K562 (cell line): ENCODE results near the gene IL17REL. TPM values are rescaled to one million over a fixed set of nuclear protein-coding genes. Genes with fewer than 3 reads are reported as not detected.

Source experiments
- ATAC-seq: fragments of 200-7000 bp; cut with Tn5 transposase; 3 replicates; pipeline ENCODE4 v1.9.1; 2020; ENCODE audit warnings: moderate library complexity
- BruUV-seq: library from RNA; stranded (reverse); fragments of 400-500 nt; replicated peaks from 2 replicates; lab custom pipeline; 2021; lab: Mats Ljungman, UMichigan
- CTCF ChIA-PET: fragments of 300-600 bp; formaldehyde crosslinking; extraction: SDS; loops from one replicate; lab custom pipeline; 2021; ENCODE audit warnings: low intra/inter-chr PET ratio; lab: Yijun Ruan, JAX
- POLR2A ChIA-PET: fragments of 300-600, 350-650 bp; sonication (Branson Sonifier 250); formaldehyde crosslinking; extraction: SDS; loops from one replicate; lab custom pipeline; 2021; ENCODE audit warnings: antibody characterized with exemption, inconsistent platforms; lab: Yijun Ruan, JAX
- DNase-seq, 4 experiments: peaks; one replicate each; pipeline versions ENCODE4 v3.0.0 to v3.0.0-alpha.2; 2011 to 2018; ENCODE audit warnings: low spot score in 3 of 4, mixed read lengths in 3 of 4; ENCODE audit errors: extremely low read depth in 1 of 4
- FAIRE-seq: peaks from 2 replicates; lab custom pipeline; 2011; peaks lifted over from hg19 to GRCh38; lab: Jason Lieb, UNC
- H2AFZ ChIP-seq: 2 replicates; pipeline ENCODE4 v1.6.0; 2011; ENCODE audit warnings: low read depth, low read length, control low read depth, inconsistent platforms
- H3K27ac ChIP-seq: fragments of 200-600 bp; 3 replicates; pipeline ENCODE4 v1.8.0; 2011; ENCODE audit warnings: low read depth, mild to moderate bottlenecking, control low read depth, inconsistent platforms, low read length, moderate library complexity, mixed read lengths; ENCODE audit errors: extremely low read depth
- H3K27me3 ChIP-seq, 2 experiments: fragments of 300-600 bp in 1 of 2; 2 replicates in 1 of 2; 3 replicates in 1 of 2; pipeline versions ENCODE4 v1.6.0 to v1.8.0; 2011; ENCODE audit warnings: inconsistent platforms in 2 of 2, low read length in 2 of 2, mild to moderate bottlenecking in 1 of 2, mixed read lengths in 1 of 2, moderate library complexity in 1 of 2; ENCODE audit not compliant: control insufficient read depth in 2 of 2, insufficient read depth in 2 of 2
- H3K36me3 ChIP-seq: fragments of 300-600 bp; 3 replicates; pipeline ENCODE4 v1.8.0; 2011; ENCODE audit warnings: mild to moderate bottlenecking, low read length, inconsistent platforms; ENCODE audit not compliant: control insufficient read depth, insufficient read depth
- H3K4me1 ChIP-seq, 2 experiments: fragments of 200-600 bp in 1 of 2; replicated peaks in 1 of 2; 2 replicates in 1 of 2; 3 replicates in 1 of 2; pipeline versions ENCODE4 v1.5.1 to v1.8.0; 2011; ENCODE audit warnings: inconsistent platforms in 2 of 2, low read length in 2 of 2, mild to moderate bottlenecking in 1 of 2, mixed read lengths in 1 of 2, moderate library complexity in 1 of 2; ENCODE audit not compliant: control insufficient read depth in 2 of 2, insufficient read depth in 2 of 2
- H3K4me2 ChIP-seq: 2 replicates; pipeline ENCODE4 v1.6.1; 2011; ENCODE audit warnings: low read length, control low read depth, inconsistent platforms, mixed read lengths; ENCODE audit not compliant: insufficient read depth
- H3K4me3 ChIP-seq: fragments of 200-600 bp; sonication (generic), shearing (Covaris generic); 2 replicates; pipeline ENCODE4 v1.5.1; 2016; ENCODE audit warnings: control low read depth, inconsistent platforms
- H3K79me2 ChIP-seq: fragments of 200-600 bp; 3 replicates; pipeline ENCODE4 v1.8.0; 2011; ENCODE audit warnings: low read length, inconsistent platforms; ENCODE audit not compliant: control insufficient read depth, insufficient read depth
- H3K9ac ChIP-seq, 2 experiments: 2 replicates each; pipeline versions ENCODE4 v1.6.0 to v1.6.1; 2011; ENCODE audit warnings: low read depth in 2 of 2, low read length in 2 of 2, control low read depth in 1 of 2, inconsistent platforms in 1 of 2, mild to moderate bottlenecking in 1 of 2, mixed read lengths in 1 of 2; ENCODE audit not compliant: insufficient read depth in 1 of 2
- H3K9me1 ChIP-seq: one replicate; pipeline ENCODE4 v1.6.0; 2011; ENCODE audit warnings: inconsistent platforms, mild to moderate bottlenecking, low read length, moderate library complexity; ENCODE audit not compliant: control insufficient read depth, insufficient read depth
- H3K9me3 ChIP-seq: replicated peaks from 2 replicates; pipeline ENCODE4 v1.5.1; 2011; ENCODE audit warnings: low read depth, low read length, inconsistent platforms; ENCODE audit not compliant: control insufficient read depth, insufficient read depth
- H4K20me1 ChIP-seq: replicated peaks from 2 replicates; pipeline ENCODE4 v1.6.1; 2011; ENCODE audit warnings: low read length, inconsistent platforms, mixed read lengths; ENCODE audit not compliant: control insufficient read depth, insufficient read depth
- FOSL1 ChIP-seq: fragments of 200-800 bp; sonication (Bioruptor generic); conservative IDR thresholded peaks from 2 replicates; pipeline ENCODE4 v1.6.1; 2016; ENCODE audit warnings: missing genetic modification characterization, missing compliant biosample characterization
- GATAD2B ChIP-seq: fragments of 450-650 bp; IDR thresholded peaks from 2 replicates; pipeline ENCODE4 v1.6.1; 2017; ENCODE audit warnings: mild to moderate bottlenecking, borderline replicate concordance
- GTF2A2 ChIP-seq: IDR thresholded peaks from 2 replicates; pipeline ENCODE4 v1.6.1; 2016; ENCODE audit warnings: mild to moderate bottlenecking, missing genetic modification characterization, missing compliant biosample characterization
- HDGF ChIP-seq: fragments of 450-650 bp; IDR thresholded peaks from 2 replicates; pipeline ENCODE4 v1.6.1; 2016
- KDM5B ChIP-seq: fragments of 200-600 bp; sonication (generic); IDR thresholded peaks from 2 replicates; pipeline ENCODE4 v1.6.1; 2012; ENCODE audit warnings: low read depth, mild to moderate bottlenecking, moderate library complexity, low read length, control low read depth, inconsistent platforms; ENCODE audit not compliant: insufficient replicate concordance
- MBD2 ChIP-seq: sonication (generic); IDR thresholded peaks from 2 replicates; pipeline ENCODE4 v1.6.1; 2016; ENCODE audit warnings: low read depth, borderline replicate concordance
- MEF2D ChIP-seq: conservative IDR thresholded peaks from 2 replicates; pipeline ENCODE4 v1.6.1; 2016; ENCODE audit warnings: low read depth, missing genetic modification characterization, missing compliant biosample characterization
- SP2 ChIP-seq: IDR thresholded peaks from 2 replicates; pipeline ENCODE4 v1.6.1; 2011; ENCODE audit warnings: mild to moderate bottlenecking, low read depth, low read length, moderate library complexity; ENCODE audit not compliant: poor library complexity, severe bottlenecking; ENCODE audit errors: extremely low read depth
- TRIM28 ChIP-seq: fragments of 450-650 bp; IDR thresholded peaks from 2 replicates; pipeline ENCODE4 v1.6.1; 2017
- XRCC5 ChIP-seq: fragments of 200-400 bp; formaldehyde crosslinking; IDR thresholded peaks from 2 replicates; pipeline ENCODE4 v1.6.1; 2017; ENCODE audit warnings: low read depth, mild to moderate bottlenecking, low read length
- ZKSCAN1 ChIP-seq: fragments of 150-350 bp; IDR thresholded peaks from 2 replicates; pipeline ENCODE4 v1.6.1; 2016; ENCODE audit warnings: low read depth, low read length
- ZNF444 ChIP-seq: fragments of 250-450 bp; sonication (Bioruptor Pico); IDR thresholded peaks from 2 replicates; pipeline ENCODE4 v1.4.0; 2020; ENCODE audit warnings: mild to moderate bottlenecking, moderate library complexity
- WGBS: fragments of 100-300 bp; shearing (Covaris generic); methylation state at CpG from one replicate; pipeline ENCODE4 v1.1.6; 2016; ENCODE audit warnings: low coverage, mixed read lengths; ENCODE audit not compliant: insufficient coverage; ENCODE audit errors: missing lambda C conversion rate; 5-methylcytosine and 5-hydroxymethylcytosine counted together
- in situ Hi-C: fragments of 300-500 bp; cut with MboI; formaldehyde crosslinking; loops from 4 replicates; pipeline ENCODE4 v1.15.0; 2018; ENCODE audit warnings: inconsistent platforms, mixed read lengths
- intact Hi-C: fragments of 100-400 bp; cut with micrococcal nuclease; formaldehyde crosslinking; loops from 2 replicates; pipeline ENCODE4 v1.14.2; 2022
- polyA plus RNA-seq, 8 experiments: library from polyadenylated mRNA; depleted of rRNA in 4 of 8; stranded (reverse) in 5 of 8; unstranded in 3 of 8; fragments of >200 nt; fragmentation: Nextera tagmentation in 2 of 8; fragmentation: Illumina TruSeq in 1 of 8; extraction: Ambion mirVana in 2 of 8; extraction: Trizol in 1 of 8; gene quantifications; 2 replicates each; pipeline versions ENCODE4 v1.2.1 to v1.2.3, GENCODE V29; 2011 to 2014; ENCODE audit warnings: inconsistent platforms in 1 of 8, missing spikeins in 1 of 8
- total RNA-seq, 7 experiments: library from RNA; depleted of rRNA in 6 of 7; stranded (reverse); fragments of >200 nt in 6 of 7; fragmentation: Illumina TruSeq in 2 of 7; extraction: Trizol in 2 of 7; gene quantifications; 2 replicates each; pipeline versions ENCODE4 v1.2.1 to v1.2.3, GENCODE V29; 2011 to 2021; ENCODE audit warnings: low replicate concordance in 1 of 7
- TF ChIP-seq, protein P1 (sequence below): fragments of 250-450 bp; sonication (Bioruptor Pico); IDR thresholded peaks from 2 replicates; pipeline ENCODE4 v1.6.1; 2021; ENCODE audit warnings: mild to moderate bottlenecking
- TF ChIP-seq, protein P2 (sequence below): fragments of 450-650 bp; IDR thresholded peaks from 2 replicates; pipeline ENCODE4 v1.6.1; 2017; ENCODE audit warnings: antibody characterized with exemption, mild to moderate bottlenecking
- TF ChIP-seq, protein P3 (sequence below): fragments of 250-450 bp; sonication (Bioruptor Pico); IDR thresholded peaks from 2 replicates; pipeline ENCODE4 v1.5.0; 2020; ENCODE audit warnings: mild to moderate bottlenecking

Gene IL17REL
- total and polyA plus RNA-seq, 9 of the 15 experiments (the other 6 are each of a cell fraction or from before 2014, with no cell fraction given), result 0.05 to 0.42 (median 0.11) TPM; not detected in 4

DNA sequence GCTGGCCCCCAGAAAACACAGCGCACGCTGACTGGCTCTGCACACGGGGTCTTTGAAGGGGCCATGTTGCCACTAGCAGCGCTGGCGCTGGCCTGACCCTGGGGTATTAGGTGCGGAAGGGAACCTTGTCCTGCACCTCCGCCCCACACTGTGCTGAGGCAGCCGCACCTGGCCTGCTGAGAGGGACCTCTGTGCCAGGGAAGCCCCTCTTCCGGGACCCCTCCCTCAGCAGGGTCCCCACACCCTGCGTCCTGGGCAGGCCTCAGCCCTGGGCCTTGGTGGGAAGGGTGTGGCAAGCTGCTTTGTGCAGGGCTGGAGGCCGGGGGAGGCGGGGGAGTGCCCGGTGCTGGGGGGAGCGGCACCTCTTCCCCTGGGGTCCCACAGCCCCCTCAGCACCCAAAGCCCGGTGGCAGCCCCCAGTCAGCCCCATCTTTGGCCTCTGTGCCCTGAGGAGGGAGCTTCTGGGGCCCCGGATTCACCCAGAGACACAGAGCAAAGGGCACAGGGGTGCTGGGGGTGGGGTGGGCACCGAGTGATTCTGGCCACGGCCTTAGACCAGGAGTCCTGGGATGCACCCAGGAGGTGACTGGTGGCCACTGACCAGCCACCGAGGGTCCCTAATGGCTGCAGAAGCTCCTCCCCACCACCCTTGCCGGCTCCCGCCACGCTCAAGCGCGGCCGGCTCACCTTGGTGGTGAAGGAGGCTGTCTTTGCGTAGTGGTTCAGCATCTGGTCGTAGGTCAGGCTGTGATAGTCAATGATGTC is 34.1 kb upstream of the IL17REL start:
- in situ Hi-C loops, result no loop called here
- no peak for ATAC-seq
- CTCF ChIA-PET, result no interaction called here

More for the DNA sequence above, 34.1 kb upstream of the IL17REL start:
- H4K20me1 ChIP-seq, result 0 out of 2 replicates have a peak, but pooled peaks cover 3% of the 10 kb centered on the region
- peaks cover 4 to 52% of the 10 kb centered on the region in 2 experiments; a peak in 3 of 5 replicates for H3K27me3 ChIP-seq
- H3K79me2 ChIP-seq, result no peaks in the 10 kb centered on the region
- no peaks in the 10 kb centered on the region for H3K9me1 ChIP-seq
- no peak overlapping the region for H2AFZ ChIP-seq
- WGBS, result 32% methylated on average over 11 of the region's 27 CpGs
- no TSS peak for BruUV-seq
- H3K4me1 ChIP-seq, result peaks cover 0 to 33% of the 10 kb centered on the region in 2 experiments; a peak in 2 of 5 replicates
- H3K4me2 ChIP-seq, result no peak overlapping the region
- POLR2A ChIA-PET, result interaction anchor here (0.7 kb wide), 1 partner anchor 17 kb away, joined by 4 read pairs; no protein-coding TSS in a partner anchor
- no peak overlapping the region for H3K27ac ChIP-seq
- no peaks in the 10 kb centered on the region for H3K9me3 ChIP-seq
- intact Hi-C loops, result no loop called here
- H3K9ac ChIP-seq, result no peak overlapping the region
- no peak overlapping the region for H3K4me3 ChIP-seq
- no peaks in the 10 kb centered on the region for H3K36me3 ChIP-seq
- TF ChIP-seq HDGF (no peak), MBD2 (no peak), XRCC5 (no peak), SP2 (no peak), GTF2A2 (tag) (no peak), ZKSCAN1 (no peak), MEF2D (tag) (no peak), KDM5B (no peak), TRIM28 (no peak), FOSL1 (no peak), GATAD2B (no peak), ZNF444 (CRISPR knock-in tag) (no peak)
- TF ChIP-seq, protein P1, sequence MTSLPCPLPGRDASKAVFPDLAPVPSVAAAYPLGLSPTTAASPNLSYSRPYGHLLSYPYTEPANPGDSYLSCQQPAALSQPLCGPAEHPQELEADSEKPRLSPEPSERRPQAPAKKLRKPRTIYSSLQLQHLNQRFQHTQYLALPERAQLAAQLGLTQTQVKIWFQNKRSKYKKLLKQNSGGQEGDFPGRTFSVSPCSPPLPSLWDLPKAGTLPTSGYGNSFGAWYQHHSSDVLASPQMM (CRISPR knock-in tag), result no peak
- TF ChIP-seq, protein P2, sequence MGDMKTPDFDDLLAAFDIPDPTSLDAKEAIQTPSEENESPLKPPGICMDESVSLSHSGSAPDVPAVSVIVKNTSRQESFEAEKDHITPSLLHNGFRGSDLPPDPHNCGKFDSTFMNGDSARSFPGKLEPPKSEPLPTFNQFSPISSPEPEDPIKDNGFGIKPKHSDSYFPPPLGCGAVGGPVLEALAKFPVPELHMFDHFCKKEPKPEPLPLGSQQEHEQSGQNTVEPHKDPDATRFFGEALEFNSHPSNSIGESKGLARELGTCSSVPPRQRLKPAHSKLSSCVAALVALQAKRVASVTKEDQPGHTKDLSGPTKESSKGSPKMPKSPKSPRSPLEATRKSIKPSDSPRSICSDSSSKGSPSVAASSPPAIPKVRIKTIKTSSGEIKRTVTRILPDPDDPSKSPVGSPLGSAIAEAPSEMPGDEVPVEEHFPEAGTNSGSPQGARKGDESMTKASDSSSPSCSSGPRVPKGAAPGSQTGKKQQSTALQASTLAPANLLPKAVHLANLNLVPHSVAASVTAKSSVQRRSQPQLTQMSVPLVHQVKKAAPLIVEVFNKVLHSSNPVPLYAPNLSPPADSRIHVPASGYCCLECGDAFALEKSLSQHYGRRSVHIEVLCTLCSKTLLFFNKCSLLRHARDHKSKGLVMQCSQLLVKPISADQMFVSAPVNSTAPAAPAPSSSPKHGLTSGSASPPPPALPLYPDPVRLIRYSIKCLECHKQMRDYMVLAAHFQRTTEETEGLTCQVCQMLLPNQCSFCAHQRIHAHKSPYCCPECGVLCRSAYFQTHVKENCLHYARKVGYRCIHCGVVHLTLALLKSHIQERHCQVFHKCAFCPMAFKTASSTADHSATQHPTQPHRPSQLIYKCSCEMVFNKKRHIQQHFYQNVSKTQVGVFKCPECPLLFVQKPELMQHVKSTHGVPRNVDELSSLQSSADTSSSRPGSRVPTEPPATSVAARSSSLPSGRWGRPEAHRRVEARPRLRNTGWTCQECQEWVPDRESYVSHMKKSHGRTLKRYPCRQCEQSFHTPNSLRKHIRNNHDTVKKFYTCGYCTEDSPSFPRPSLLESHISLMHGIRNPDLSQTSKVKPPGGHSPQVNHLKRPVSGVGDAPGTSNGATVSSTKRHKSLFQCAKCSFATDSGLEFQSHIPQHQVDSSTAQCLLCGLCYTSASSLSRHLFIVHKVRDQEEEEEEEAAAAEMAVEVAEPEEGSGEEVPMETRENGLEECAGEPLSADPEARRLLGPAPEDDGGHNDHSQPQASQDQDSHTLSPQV, result no peak
- TF ChIP-seq, protein P3, sequence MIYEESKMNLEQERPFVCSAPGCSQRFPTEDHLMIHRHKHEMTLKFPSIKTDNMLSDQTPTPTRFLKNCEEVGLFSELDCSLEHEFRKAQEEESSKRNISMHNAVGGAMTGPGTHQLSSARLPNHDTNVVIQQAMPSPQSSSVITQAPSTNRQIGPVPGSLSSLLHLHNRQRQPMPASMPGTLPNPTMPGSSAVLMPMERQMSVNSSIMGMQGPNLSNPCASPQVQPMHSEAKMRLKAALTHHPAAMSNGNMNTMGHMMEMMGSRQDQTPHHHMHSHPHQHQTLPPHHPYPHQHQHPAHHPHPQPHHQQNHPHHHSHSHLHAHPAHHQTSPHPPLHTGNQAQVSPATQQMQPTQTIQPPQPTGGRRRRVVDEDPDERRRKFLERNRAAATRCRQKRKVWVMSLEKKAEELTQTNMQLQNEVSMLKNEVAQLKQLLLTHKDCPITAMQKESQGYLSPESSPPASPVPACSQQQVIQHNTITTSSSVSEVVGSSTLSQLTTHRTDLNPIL (CRISPR knock-in tag), result no peak
- DNase-seq (no peak), FAIRE-seq (no peak)
